ENCODE data around the gene WIPF2.

Gene WIPF2

DNA sequence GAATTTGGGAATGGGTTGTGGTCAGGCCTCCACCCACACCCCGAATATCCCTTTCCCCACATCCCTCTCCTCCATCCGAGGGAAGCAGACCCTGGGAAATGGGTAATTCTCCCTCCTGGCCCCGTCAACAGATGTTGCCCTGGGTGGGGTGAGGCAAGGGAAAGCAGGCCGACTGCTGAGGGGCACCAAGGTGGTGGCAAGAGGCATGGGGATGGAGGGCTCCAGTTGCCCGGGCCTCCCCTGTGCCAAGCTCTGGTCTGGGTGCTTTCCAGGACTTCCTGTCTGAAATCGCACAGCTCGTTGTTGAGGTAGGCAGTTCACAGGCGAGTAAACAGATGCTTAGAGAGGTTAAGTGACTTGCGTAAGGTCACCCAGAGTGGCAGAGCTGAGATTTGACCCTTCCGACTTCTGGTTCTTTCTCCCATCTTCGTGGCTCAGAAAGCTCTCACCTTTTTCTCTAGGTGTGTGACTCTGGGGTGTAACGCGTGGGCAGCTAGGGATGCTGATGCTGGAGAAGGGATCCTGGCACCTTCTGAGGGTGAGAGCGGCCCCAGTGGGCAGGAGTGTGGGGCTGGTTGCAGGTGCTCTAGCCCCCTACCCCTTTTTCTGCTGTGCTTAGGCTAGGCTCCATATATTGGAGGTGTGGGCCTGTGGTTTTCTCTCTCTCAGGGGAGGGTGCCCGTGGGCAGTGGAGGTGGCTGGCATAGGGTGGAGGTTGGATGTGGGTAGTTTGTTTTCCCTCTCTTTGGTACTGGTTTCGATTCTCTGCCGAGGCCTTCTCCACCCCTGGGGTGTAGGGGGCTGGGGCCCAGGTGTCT is 107.1 kb downstream of the WIPF2 start:
- no peak for DNase-seq (ENCODE audit: low read depth)

DNA sequence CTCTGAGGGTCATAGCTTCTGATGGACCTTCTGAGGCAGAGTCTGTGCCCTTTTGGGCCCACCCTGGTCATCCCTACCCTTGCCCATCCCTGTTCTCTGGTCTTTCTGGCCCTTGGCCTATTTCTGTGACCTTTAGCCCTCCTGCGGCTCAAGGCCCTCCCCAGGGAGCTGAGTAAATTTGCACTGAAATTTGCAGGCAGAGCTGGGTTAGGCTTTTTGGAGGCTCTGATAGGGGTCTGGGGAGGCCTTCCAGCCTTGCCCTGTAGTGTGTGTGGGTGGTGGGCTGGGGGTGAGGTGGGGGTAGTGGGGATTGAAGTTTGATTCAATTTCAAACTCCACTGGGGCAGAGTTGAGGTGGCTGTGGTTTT is 107.7 kb downstream of the WIPF2 start:
- no peak for DNase-seq (ENCODE audit: low read depth)

DNA sequence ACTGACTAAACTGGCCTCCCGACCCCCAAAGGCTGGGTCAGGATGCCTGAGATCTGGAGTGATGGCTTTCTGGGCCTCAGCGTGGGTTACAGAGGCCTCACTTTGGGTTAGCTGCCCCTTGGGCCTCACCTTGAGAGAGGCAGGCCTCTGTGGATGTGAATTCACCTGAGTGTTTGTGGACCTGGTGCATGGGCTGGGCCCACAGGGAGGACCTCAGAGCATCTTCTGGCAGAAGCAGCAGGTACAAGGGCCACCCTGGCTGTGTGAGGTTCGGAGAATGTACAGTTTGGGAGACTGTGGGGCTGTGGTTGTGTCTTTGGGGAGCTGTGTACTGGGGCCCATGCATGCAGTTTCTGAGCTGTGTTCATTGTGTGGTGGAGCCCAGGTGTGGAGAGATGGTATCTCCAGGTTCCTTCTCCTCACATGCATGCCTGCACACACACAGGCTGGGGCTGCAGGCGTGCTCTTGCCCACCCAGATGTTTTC is 108.2 kb downstream of the WIPF2 start:
- DNase-seq (ENCODE audit: low read depth) = no peak

DNA sequence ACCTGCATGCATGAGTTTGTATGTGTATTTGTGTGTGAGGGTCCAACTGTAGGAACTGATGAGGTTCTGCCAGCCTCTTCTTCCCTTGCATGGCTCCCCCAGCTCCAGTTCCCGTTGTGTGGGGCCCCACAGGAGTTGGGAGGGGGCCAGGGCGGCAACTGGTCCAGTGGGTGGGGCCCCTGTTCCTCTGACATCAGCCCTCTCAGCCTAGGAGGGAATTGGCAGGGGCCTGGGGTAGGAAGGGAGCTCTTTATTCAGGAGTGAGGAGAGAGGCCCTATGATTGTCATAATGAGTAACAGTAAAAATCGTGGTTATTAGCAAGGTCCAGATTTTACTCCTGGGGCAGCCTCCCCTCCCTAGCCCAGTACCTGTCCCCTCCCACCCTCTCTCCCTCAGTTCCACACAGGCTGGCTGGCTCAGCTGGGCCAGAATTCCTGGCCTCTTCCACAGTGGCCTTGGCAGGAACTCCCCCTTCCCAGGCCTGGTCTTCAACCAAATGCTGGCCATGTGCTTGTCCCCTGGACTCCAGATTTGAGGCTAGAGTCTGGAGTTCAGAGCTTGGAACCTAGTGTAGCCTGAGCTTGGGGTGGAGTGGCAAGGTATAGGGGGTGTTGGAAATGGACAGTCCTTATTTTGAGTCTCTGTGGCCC is 108.8 kb downstream of the WIPF2 start:
- DNase-seq (ENCODE audit: low read depth) = no peak

DNA sequence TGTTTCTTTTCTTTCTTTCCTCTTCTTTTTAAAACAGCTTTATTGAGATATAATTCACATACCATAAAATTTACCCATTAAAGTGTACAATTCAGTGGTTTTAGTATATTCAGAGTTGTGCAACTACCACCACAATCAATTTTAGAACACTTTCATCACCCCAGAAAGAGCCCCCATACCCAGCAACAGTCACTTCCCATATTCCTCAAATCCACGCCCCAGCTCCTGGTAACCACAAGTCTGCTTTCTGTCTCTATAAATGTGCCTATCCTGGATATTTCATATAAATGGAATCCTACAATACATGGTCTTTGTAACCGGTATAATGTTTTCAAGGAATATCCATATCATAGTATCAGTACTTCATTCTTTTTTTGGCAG is 109.3 kb downstream of the WIPF2 start:
- no peak for DNase-seq (ENCODE audit: low read depth)

DNA sequence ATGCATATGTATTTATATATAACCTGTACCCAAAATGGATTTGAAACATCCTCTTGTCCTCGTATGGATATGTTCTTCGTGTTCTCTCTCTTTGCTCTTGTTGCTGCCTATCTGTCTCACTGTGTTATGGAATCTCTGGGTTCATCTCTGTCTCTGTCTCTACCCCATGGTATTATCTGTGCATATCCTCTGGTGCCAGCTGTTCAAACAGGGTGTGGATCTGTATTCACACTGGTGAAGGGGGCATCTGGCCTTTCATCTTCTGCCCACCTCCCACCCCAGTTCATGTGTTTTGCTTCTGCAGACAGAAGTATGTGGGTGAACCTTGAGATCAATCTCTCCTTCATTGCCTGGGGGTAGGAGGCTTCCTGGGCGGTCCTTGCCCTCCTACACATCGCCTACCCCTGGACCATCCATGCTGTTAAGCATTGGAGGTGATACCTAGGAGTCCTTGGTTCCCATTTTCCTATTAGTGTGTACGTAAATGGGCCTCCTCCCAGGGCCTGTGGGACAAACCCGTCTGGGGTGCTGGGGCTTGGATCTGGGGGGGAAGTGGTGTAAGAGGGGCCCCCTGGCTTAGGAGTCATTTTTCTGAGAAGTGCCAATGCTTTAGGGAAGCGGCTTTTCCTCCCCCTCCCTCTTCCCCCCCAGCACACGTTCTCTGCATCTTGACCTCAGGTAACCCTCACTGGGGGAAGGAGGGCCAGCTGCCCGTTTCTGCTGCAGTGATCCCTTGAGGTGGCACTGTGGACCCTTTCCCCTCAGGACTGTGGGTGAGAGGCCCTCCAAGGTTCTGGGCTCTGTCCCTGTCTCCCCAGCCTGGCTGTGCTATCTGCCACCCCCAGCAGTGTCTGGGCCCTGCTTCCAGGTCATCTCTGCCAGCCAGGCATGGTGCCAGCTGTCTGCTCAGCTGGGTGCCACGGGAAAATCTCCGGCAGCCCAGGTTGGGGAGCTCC is 111.0 kb downstream of the WIPF2 start:
- no peak for DNase-seq (ENCODE audit: low read depth)

DNA sequence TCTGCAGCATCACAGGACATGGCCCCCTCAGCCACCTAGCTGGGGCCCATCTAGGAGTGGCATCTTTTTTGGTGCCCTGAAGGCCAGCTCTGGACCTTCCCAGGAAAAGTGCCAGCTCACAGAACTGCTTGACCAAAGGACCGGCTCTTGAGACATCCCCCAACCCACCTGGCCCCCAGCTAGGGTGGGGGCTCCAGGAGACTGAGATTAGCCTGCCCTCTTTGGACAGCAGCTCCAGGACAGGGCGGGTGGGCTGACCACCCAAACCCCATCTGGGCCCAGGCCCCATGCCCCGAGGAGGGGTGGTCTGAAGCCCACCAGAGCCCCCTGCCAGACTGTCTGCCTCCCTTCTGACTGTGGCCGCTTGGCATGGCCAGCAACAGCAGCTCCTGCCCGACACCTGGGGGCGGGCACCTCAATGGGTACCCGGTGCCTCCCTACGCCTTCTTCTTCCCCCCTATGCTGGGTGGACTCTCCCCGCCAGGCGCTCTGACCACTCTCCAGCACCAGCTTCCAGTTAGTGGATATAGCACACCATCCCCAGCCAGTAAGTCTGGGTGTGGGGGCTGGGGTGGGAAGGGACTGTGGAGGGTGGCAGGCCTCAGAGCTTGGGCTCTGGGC is 111.9 kb downstream of the WIPF2 start:
- DNase-seq (ENCODE audit: low read depth) = no peak

DNA sequence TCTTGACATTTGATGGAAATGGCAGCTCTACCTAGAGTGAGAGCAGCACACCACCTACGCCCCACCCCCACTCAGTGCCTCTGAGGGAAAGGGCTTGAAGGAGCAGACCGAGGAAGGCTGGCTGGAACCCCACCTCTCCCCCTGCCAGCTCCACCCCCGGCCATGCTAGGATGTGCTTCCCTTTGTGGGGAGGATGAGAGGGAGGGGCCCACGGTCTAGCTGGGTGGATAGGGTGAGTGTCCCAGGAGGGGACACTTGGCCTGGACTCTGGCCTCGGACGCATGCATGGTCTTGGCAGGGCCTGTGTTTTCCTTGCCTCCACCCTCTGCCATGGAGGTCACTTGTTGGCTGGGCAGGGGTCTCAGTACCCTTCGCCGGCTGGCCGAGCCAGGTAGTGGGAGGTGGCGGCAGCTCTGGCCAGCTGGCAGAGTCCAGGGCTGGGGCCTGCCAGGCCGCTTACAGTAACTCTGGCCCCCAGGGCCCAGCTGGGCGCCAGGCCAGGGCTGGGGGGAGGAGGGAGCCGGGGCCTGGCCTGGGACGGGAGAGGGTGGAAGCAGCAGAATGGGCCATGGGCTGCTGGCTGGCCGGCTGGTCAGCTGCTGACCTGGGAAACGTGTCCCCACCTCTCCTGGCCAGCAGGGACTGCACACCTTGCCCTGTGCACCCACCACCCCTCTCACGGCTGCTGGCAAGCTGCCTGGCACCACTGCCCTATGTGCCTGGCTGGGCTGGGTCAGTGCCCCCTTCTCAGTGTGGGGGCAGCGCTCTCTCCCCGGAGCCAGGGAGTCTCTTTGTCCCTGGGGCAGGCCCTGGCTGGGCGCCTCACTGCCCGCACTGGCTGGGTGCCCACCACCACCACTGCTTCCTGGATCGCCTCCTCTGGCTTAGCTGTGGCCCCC is 112.9 kb downstream of the WIPF2 start:
- no peak for DNase-seq (ENCODE audit: low read depth)

Data from activated gamma-delta T cell treated with anti-CD3 and anti-CD28 coated beads, Interleukin-2, amount 50 U/mL, for 16 hours (primary cell).